ENCODE data around the gene RHO. TPM values are rescaled to one million over a fixed set of nuclear protein-coding genes. Genes with fewer than 3 reads are reported as not detected.

RHO gene
- total RNA-seq, 1 donor from 2014 or later: not detected

DNA sequence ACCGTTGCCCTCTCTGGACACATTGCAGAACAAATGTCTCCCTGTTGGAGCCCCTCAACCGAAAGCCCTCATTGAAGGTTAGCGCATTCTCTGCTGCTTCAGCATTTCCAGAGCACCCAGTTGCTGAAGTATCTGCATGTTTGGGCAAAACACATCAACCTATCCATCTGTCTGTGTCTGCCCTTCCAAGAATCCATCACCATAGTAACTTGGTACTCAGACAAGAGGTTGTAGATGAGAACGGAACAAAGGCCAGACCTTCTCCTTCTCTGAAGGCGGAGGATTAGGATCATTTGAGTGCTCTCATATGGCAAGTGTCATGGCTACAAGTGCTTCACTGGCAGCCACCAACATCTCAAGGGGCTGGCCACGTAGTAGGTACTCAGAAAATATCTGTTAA, 23.1 kb upstream of the RHO start:
- DNase-seq (ENCODE audit: low read depth): no peak
- Histone ChIP-seq H3K36me3 (ENCODE audit: control insufficient read depth, insufficient read depth, low read length) (no peaks in the 10 kb centered on the region), H3K4me3 (ENCODE audit: low read depth, low read length) (no peak overlapping the region), H3K27me3 (ENCODE audit: control insufficient read depth, insufficient read depth, low read length) (no peaks in the 10 kb centered on the region)
- TF ChIP-seq CTCF (IDR thresholded peaks at IDR 0.05; ENCODE audit: insufficient read depth, low read length, poor library complexity, severe bottlenecking): no peak

- Histone ChIP-seq H3K36me3 (ENCODE audit: control insufficient read depth, insufficient read depth, low read length) (no peaks in the 10 kb centered on the region), H3K27me3 (ENCODE audit: control insufficient read depth, insufficient read depth, low read length) (no peaks in the 10 kb centered on the region), H3K4me3 (ENCODE audit: low read depth, low read length) (no peak overlapping the region)
- no peak for DNase-seq (ENCODE audit: low read depth)
- no peak for TF ChIP-seq CTCF (IDR thresholded peaks at IDR 0.05; ENCODE audit: insufficient read depth, low read length, poor library complexity, severe bottlenecking)
Observed at GRCh38 chr3:129506231-129506742, 22.2 kb upstream of the RHO start.

GRCh38 chr3:129507181-129507831, 21.1 kb upstream of the RHO start:
- Histone ChIP-seq H3K27me3 (ENCODE audit: control insufficient read depth, insufficient read depth, low read length) (no peaks in the 10 kb centered on the region), H3K36me3 (ENCODE audit: control insufficient read depth, insufficient read depth, low read length) (no peaks in the 10 kb centered on the region), H3K4me3 (ENCODE audit: low read depth, low read length) (no peak overlapping the region)
- TF ChIP-seq CTCF (IDR thresholded peaks at IDR 0.05; ENCODE audit: insufficient read depth, low read length, poor library complexity, severe bottlenecking): no peak
- no peak for DNase-seq (ENCODE audit: low read depth)

DNA sequence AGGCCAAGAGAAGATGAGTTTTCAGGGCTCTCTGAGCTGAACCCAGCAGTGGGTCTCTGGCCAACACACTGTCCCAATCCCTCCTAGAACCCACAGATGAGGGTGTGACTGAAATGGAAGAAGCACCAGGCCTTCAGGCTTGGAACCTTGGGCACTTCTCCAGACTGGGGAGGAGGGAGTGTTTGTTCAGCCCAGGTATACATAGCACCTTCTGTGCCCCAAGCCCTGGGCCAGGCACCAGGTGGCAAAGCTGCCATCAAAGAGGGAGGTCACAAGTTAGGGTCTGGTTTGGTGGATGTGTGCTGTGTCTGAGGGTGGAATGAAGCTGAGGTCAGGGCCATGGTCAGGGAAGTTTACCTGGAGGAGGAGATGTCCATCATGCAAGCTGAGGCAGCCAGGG, 15.8 kb upstream of the RHO start:
- H3K4me3 ChIP-seq (ENCODE audit: low read depth, low read length): no peak overlapping the region
- no peaks in the 10 kb centered on the region for H3K27me3 ChIP-seq (ENCODE audit: control insufficient read depth, insufficient read depth, low read length)
- no peak for DNase-seq (ENCODE audit: low read depth)
- H3K36me3 ChIP-seq (ENCODE audit: control insufficient read depth, insufficient read depth, low read length): no peaks in the 10 kb centered on the region
- no peak for TF ChIP-seq CTCF (IDR thresholded peaks at IDR 0.05; ENCODE audit: insufficient read depth, low read length, poor library complexity, severe bottlenecking)

DNA sequence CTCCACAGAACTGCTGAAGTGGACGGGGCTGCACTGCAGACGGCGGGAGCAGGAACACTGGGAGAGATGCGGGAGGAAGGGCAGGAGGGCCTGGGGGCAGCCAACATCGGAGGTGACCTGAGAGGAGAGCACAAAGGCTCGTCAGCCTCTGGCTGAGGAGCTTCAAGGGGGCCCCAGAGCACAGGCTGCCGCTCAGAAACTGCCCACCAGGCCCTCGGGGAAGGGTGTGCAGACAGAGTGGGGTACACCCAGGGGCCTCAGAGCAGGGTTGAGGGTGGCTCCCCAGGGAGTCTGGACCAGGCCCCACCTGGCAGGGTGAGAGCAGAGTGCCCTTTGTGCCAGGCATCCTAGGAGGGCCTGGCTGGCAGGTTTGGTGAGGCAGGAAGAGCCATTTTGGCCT, 14.7 kb upstream of the RHO start:
- no peak for DNase-seq (ENCODE audit: low read depth)
- no peak for TF ChIP-seq CTCF (IDR thresholded peaks at IDR 0.05; ENCODE audit: insufficient read depth, low read length, poor library complexity, severe bottlenecking)
- Histone ChIP-seq H3K36me3 (ENCODE audit: control insufficient read depth, insufficient read depth, low read length) (no peaks in the 10 kb centered on the region), H3K27me3 (ENCODE audit: control insufficient read depth, insufficient read depth, low read length) (no peaks in the 10 kb centered on the region), H3K4me3 (ENCODE audit: low read depth, low read length) (no peak overlapping the region)

GRCh38 chr3:129514110-129514509, 14.3 kb upstream of the RHO start:
- no peak for TF ChIP-seq CTCF (IDR thresholded peaks at IDR 0.05; ENCODE audit: insufficient read depth, low read length, poor library complexity, severe bottlenecking)
- Histone ChIP-seq H3K4me3 (ENCODE audit: low read depth, low read length) (no peak overlapping the region), H3K36me3 (ENCODE audit: control insufficient read depth, insufficient read depth, low read length) (no peaks in the 10 kb centered on the region), H3K27me3 (ENCODE audit: control insufficient read depth, insufficient read depth, low read length) (no peaks in the 10 kb centered on the region)
- no peak for DNase-seq (ENCODE audit: low read depth)

Measured in kidney epithelial cell (primary cell).